ENCODE measurements around the gene LCN1.

The LCN1 gene

DNA sequence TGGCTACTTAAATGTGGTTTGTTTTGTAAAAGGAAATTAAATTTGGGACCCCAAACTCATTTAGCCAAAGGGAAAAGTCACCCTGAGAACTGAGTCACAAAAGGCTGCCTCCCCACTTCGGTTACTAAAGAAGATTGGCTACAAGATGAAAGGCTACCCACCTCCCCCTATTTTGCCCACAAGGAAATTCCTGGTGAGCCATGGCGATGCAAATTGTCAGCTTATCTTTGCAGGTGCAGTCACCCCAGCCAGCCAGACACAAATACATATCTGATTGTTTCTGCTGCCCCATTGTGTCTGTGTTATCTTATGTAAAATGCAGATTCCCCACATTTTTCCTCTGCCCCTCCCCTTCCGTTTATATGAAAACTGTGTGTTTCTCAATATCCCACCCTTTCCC is 49.2 kb downstream of the LCN1 start:
- DNase-seq (ENCODE audit: low read depth): no peak

DNA sequence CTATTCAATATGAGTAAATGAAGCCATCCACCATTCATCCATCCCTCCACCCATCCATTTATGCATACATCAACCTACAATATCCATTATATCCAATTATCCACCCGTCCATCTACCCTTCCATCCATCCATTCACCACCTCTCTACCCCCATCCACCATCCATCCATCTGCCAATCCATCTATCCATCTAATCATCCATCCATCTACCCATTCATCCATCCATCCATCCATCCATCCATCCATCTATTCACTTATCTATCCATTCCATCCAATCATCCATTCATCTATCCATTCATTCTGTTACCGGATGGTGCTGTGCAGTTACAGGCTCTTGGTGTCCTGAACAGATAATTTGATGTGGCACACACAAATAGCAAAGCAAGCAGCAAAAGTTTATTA is 51.0 kb downstream of the LCN1 start:
- no peak for DNase-seq (ENCODE audit: low read depth)

DNA sequence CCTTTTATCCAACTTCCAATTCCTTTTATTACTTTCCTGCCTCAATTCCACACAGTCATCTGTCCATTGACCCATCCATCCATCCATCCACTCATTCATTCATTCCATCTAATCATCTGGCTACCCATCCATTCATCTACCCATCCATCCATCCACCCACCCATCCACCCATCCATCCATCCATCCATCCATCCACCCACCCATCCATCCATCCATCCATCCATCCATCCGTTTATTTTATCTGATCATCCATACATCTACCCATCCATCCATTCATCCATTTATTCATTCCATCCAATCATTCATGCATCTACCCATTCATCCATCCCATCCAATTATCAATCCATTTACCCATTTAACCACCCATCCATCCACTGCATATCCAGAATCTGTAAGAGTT is 51.9 kb downstream of the LCN1 start:
- DNase-seq (ENCODE audit: low read depth): no peak

DNA sequence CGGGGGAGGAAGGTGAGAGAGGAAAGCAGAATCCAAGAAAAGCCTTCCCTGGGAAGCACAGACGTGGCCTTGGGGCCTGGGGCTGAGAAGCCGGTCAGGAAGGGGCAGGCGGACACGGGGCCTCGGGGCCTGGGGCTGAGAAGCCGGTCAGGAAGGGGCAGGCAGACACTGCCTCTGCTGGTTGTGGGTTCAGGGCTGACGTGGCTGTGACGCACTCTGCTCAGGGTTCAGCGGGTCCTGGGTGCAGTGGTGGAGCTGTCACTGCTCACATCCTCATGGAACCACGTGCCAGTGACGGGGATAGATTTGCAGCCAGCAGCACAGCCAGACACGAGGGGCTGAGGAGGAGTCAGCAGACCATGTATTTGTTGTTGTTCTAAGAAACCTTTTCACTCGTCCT is 53.1 kb downstream of the LCN1 start:
- no peak for DNase-seq (ENCODE audit: low read depth)

GRCh38 chr9:135574943-135575342 is 53.7 kb downstream of the LCN1 start:
- no peak for DNase-seq (ENCODE audit: low read depth)
